OCI-M2 (cell line): ENCODE data around the gene EIF5AL1.
"Not testable (repeated sequence)": the region's sequence is repeated elsewhere in the genome, so short reads cannot be mapped to it uniquely, and the experiment has no call there.

Experiments used
- DNase-seq: peaks from one replicate; lab custom pipeline; 2025; ENCODE audit not compliant: unreplicated experiment; lab: John Stamatoyannopoulos, UW

EIF5AL1 gene

DNA sequence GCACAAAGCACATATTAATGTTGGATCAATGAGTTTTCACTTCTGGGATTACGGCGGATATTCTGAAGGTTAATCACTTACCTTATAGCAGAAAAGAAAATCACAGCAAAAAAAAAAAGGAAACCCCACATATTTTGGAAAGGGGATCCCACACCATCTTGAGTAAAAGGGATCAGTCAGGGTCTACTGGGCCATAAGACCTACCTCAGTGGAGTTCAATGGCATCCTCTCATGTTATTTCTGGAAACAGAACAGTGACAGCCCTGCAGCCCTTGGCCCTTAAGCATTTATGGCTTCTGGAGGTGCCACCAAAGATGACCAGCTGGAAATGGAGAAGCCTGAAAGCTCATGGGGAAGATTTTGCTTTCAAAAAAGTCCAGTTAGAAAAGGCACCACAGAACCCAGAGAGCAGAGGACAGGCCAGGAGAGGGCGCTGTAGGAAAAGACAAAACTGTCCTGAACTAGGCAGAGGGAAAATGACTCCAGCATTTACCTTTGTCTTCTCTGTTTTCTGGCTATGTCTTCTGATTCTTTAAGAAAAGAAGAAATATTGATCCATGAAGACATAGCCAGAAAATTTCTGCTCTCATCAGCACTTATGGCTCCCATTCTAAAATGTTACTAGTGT, 2.9 kb upstream of the EIF5AL1 start:
- not testable (repeated sequence) for DNase-seq

DNA sequence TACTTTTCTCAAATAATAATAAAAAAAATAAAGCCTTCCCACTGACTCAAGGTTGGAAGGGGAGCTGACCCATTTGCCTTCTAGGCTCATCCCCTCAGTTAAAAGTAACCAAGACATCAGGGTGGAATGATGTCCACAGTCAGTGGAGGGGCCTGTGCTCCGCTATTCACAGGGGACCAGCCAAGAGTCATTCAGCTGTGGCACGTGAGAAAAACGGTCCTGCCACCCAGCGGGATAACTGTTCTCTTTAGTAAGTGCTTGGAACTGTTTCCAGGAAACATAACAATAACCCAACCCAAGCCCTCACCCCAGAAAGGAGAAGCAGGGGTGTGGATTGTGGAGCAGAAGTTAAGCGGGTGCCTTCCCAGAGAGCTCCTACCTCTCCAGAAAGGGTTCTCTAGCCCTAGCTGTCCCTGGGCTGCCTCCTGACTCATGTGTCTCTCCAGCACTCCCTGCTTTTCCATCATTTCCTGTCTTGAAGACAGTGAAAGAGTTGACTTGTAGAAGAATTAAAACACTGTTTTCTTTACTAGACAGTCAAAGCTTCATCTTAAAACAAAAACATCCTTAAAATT, 2.3 kb upstream of the EIF5AL1 start:
- DNase-seq: not testable (repeated sequence)

GRCh38 chr10:79516532-79517205, 4.3 kb downstream of the EIF5AL1 start:
- DNase-seq: not testable (repeated sequence)

GRCh38 chr10:79517567-79517966, 5.2 kb downstream of the EIF5AL1 start:
- not testable (repeated sequence) for DNase-seq

GRCh38 chr10:79521751-79522150, 9.4 kb downstream of the EIF5AL1 start:
- DNase-seq: not testable (repeated sequence)

- DNase-seq: not testable (repeated sequence)
Observed at GRCh38 chr10:79522464-79522863, 10.1 kb downstream of the EIF5AL1 start.

DNA sequence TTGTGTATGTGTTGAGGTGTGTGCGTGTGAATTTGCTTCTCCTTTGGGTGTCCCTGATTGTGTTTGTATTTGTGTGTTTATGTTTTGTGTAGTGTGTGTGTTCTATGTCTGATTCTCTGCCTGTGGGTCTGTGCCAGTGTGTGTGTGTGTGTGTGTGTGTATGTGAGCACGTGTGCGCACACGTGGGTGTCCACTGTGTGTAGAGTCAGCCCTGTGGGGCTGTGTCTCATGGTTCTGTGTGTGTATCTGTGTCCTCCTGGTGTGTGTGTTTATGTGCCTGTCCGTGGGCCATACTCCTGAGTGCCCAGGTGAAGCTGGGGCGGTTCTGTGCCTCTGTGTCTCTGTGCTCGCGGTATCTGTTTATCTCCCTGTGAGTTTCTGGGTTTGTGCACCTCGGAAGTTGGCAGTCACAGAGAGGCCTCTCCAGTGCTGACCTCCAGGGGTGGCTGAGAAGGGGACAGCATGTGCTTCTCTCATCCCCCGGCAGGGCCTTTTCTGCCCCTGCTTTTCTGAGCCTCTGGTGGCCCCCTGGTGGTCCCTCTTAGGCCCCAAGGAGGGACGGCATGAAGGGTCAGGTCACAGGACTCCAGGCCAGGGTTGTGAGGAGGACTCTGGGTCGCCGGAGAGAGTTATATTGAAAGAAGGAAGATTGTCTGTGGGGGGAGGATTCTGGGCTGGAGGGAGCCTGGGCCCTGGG, 11.0 kb downstream of the EIF5AL1 start:
- not testable (repeated sequence) for DNase-seq

DNA sequence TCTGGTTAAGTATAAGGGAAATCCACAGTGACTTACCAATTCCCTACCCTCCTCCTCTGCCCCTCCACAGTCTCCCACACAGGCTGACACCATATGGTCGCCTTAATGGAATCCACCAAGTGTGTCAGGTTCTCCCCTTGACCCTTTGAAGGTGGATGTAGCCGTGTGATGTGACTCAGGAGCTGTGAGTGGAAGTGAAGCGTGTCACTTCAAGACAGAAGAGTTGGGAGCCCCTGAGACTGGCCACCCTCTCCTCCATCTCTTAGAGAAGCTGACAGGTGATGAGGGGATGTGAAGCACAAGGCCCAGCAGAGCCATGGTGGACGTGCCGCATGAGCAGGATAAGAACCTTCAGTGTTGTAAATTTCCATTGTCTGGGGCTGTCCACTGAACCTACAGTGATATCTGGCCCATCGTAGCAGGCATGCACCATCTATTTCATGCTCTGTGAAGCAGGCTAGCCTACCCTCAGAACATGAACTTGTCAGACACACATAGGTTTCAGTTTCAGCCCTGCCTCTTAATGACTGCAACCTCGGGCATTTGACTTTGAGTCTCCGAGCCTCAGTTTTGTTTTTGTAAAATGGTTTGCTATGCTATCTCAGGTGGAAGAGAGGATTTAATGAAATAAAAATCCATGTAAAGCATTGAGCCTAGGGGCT, 12.8 kb downstream of the EIF5AL1 start:
- DNase-seq: not testable (repeated sequence)

DNA sequence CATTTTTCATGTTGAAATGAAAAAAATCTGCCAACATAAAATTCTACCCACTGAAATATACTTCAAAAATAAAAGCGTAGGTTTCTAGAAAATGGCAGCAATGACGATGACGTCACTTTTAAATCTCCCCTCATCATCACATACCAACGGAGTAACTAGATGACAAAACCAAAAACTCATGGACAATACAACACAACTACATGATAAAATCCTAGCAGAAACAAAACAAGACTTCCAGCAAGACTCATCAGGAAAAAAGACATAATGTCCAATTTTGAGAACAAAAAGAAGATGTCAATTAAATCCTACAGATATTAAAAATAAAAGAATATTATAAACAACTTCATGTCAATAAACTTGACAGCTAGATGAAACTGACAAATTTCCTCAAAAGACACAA, 15.9 kb downstream of the EIF5AL1 start:
- not testable (repeated sequence) for DNase-seq

- not testable (repeated sequence) for DNase-seq
Observed at GRCh38 chr10:79533142-79533902, 21.0 kb downstream of the EIF5AL1 start.

- not testable (repeated sequence) for DNase-seq
Observed at GRCh38 chr10:79533903-79534175, 21.5 kb downstream of the EIF5AL1 start.

DNA sequence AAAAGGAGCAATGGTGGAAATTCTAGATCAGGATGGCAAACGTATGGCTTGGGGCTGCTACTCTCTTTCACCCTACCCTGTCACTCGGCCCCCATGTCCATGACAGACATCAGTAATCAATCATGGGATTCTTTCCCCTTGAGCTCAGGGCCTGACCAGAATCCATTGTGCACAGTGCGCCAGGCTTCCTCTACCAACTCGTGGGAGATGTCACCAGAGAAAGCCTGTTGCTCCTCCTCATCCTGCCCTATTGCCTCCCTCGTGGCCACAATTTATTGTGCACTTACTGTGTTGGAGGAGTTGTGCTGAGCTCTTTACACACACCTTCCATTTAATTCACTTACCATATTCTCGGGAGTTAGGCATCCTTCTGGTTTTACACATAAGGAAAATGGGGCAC, 26.0 kb downstream of the EIF5AL1 start:
- DNase-seq: not testable (repeated sequence)

DNA sequence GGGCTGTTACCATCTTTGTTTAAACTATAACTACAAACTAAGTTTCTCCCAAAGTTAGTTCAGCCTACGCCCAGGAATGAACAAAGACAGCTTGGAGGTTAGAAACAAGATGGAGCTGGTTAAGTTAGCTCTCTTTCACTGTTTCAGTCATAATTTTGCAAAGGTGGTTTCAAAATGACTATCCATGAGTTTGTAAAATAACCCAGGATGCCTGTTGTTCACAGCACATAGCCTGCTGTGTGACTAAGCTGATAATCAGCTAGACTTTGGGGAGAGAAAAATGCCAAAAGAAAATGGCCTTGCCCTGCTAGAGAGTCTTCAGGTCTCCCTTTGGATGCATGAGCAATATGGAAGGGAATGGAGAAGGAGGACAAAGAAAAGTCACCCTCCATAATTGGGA, 28.6 kb downstream of the EIF5AL1 start:
- DNase-seq: not testable (repeated sequence)

DNA sequence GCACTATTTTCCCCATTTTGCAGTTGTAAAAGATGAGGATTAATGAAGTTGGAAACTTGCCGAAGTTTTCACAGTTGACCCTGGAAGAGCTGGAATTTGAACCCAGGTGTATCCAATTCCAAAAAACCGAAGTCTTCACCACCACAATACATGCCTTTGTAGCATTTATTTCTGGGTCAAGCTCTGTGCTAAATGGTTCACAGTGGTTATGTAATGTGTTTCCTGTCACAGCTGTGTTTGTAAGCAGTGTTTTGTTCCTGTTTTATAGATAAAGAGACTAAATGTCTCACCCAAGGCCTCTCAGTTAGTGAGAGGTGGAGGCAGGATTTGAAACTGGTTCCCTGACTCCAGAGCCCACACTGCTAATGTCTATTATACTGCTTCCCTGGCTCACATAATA, 30.3 kb downstream of the EIF5AL1 start:
- no peak for DNase-seq

GRCh38 chr10:79544408-79544807, 32.1 kb downstream of the EIF5AL1 start:
- not testable (repeated sequence) for DNase-seq

GRCh38 chr10:79544926-79545659, 32.8 kb downstream of the EIF5AL1 start:
- not testable (repeated sequence) for DNase-seq

GRCh38 chr10:79547128-79547527, 34.8 kb downstream of the EIF5AL1 start:
- DNase-seq: not testable (repeated sequence)

GRCh38 chr10:79547973-79548372, 35.6 kb downstream of the EIF5AL1 start:
- no peak for DNase-seq

- DNase-seq: no peak
Observed at GRCh38 chr10:79552143-79552542, 39.8 kb downstream of the EIF5AL1 start.
